IPS DF 4.7 (cell line): Measurements from ENCODE around the gene BSND.

Experiments used
- DNase-seq: peaks from one replicate; pipeline ENCODE4 v3.0.0-alpha.2; 2013; ENCODE audit warnings: low spot score; ENCODE audit errors: extremely low read depth

Gene BSND

DNA sequence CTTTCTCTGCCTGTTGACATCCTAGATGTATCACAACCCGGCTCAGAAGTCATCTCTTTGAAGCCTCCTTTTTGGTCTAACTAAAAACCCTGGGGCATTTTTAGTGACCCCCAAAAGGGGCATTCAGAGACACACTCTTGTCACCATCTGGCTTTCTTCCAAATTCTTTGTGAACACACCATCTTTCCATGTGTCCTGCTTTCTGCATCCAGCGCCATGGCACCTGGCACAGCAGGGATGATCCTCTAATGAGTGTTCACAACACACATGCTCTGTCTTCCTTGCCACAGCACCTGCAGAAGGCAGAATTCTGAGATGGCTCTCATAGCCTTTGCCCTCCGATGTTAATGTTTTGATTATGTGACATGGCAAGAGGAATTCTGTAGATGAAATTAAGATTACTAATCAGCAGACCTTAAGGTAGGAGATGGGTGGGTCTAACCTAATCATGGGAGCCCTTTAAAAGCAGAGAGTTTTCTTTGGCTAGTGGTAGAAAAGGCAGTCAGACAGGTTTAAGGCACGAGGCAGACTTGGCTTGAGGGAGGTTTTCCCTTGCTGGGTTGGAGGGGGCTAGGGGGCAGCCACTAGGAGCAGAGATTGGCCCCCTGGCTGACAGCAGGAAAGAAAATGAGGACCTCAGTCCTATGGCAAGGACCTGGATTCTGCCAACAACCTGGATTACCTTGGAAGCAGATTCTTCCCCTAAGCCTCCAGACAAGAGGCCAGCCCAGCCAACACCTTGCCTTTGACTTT, 23.2 kb upstream of the BSND start:
- no peak for DNase-seq

GRCh38 chr1:54976747-54977146, 22.0 kb upstream of the BSND start:
- no peak for DNase-seq

DNA sequence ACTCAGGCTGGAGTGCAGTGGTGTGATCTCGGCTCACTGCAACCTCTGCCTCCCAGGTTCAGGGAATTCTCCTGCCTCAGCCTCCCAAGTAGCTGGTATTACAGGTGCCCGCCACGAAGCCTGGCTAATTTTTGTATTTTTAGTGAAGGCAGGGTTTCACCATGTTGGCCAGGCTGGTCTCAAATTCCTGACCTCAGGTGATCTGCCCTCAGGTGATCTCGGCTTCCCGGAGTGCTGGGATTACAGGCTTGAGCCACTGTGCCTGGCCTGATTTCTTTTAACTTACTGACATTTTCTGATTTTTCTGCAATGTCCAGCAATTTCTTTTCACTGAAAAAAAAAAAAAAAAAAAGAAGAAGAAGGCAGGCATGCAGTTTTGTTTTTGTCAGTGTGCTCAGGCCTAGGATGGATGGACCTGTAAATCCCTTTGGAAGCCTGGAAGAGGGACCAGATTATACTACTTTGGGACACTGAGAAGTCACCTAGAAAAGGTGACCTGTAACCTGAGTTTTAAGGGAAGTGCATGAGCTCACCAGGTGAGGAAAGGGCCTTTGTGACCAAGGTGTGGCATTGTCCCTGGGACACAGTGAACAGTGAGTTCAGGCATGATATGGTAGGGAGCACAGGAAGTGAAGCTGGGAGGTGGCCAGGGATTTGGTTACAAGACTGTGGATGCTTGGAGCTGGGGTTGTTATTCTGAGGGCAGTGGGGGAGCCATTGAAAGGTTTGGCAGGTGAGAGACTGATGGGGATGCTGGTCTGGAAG, 21.0 kb upstream of the BSND start:
- DNase-seq: no peak

GRCh38 chr1:54978528-54979326, 20.0 kb upstream of the BSND start:
- no peak for DNase-seq

DNA sequence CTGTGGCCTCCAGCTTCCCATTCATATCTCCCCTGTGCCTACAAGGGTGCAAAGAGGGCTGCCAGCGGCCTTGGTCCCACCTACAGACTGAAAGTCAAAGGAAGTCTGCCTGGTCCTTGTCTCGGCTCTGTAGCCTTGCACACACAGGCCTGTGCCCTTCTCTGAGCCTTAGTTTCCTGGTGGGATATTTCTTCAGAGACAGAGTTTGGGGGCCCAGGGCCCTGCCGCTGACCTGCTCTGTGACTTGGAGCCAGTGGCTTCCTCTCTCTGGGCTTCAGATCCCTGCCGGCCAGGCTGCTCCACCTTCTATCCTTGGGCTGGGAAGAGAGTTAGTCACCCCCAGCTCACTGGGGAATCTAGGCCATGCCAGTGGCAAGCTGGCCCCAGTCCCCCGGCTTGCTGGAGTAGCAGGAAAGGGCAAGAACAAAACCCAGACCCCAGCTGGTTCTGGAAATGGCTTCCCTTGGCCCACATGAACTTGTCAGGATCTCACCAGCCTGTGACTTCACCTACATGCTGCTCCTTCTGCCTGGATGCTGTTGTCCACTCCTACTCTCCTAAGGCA, 19.3 kb upstream of the BSND start:
- DNase-seq: no peak

DNA sequence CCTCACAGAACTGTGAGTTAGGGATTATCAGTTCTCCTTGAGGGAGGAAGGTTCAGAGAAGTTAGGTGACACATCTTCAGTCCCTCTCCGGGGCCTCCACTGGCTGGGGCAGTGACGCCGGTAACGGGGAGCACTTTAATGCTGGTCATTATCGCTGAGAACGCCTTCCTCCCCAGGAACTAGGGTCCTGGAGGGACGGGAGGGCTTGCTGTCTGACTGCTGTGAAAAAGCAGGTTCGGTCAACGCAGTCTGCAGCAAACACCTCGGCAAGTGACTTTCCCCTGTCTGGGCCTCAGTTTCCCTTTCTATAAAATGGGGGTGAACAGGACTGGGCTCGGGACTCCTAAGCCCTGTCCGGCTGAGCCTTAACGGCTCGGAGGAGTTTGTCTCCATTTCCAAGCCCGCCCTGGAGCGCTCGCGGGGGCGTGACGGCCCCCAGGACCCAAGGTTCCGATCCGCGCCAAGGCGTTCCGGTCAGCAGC, 18.6 kb upstream of the BSND start:
- no peak for DNase-seq

DNA sequence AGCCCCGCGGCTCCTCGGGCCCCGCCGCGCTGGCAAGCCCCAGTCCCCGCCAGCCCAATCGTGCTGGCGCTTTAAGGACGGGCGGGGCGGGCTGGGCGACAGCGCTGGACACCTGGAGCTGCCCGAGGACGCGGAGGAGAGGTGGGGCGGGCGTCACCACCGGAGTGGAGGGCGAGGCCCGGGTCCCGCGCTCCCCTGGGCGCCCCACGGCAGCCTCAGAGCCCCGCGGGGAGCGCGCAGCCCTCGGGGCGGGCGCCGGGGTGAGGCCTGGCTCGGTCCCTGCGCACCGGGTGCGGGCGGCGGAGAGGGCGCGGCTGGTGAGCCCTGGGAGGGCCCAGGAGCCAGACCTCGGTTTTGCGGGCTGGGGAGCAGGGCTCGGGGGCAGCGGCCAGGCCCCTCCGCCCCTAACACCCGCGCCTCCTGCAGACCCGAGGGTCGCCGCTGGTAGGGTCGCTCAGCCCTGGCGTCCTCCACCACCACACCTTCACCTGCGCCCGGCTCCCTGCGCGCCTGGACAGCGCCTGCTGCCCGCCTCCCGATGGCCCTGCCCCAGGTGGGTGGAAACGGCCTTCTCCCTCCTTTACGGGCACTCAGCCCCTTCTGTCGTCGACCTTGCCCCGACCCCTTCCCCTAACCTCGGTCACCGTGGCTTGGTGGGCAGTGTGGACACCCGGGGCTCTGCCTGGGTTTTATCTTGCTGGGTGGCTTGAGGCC, 18.0 kb upstream of the BSND start, which contains the start of gene TMEM61:
Gene TMEM61, plus strand, starts transcription at position 101 of the 714 bp plus-strand sequence. Its CDS starts 438 bp downstream, at position 539.
- DNase-seq: no peak

- DNase-seq: no peak
These were observed 17.3 kb upstream of the BSND start for GRCh38 chr1:54981466-54981865.

DNA sequence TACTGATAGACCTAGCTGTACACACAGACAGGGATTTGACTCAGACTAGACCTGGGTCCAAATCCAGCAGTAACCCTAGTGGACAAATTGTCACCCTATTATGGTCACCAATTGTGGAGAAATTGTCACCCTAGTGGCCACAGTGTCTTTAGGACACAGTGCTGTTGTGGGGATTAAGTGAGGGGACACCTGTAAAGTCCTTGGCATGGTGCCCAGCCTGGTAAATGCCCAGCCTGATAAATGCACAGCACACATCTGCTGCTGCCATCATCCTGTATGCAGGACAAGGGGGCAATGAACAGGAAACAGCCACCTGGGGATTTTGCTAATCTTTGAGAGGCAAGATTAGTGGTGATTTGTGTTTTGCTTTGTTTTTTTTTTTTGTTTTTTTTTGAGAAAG, 16.0 kb upstream of the BSND start:
- no peak for DNase-seq

- no peak for DNase-seq
These were observed 14.4 kb upstream of the BSND start for GRCh38 chr1:54984131-54984842.

GRCh38 chr1:54985556-54985955, 13.2 kb upstream of the BSND start:
- DNase-seq: no peak

GRCh38 chr1:54986025-54986424, 12.7 kb upstream of the BSND start:
- no peak for DNase-seq

- DNase-seq: no peak
These were observed 12.2 kb upstream of the BSND start for GRCh38 chr1:54986533-54986932.

- no peak for DNase-seq
These were observed 11.3 kb upstream of the BSND start for GRCh38 chr1:54987427-54987826.

DNA sequence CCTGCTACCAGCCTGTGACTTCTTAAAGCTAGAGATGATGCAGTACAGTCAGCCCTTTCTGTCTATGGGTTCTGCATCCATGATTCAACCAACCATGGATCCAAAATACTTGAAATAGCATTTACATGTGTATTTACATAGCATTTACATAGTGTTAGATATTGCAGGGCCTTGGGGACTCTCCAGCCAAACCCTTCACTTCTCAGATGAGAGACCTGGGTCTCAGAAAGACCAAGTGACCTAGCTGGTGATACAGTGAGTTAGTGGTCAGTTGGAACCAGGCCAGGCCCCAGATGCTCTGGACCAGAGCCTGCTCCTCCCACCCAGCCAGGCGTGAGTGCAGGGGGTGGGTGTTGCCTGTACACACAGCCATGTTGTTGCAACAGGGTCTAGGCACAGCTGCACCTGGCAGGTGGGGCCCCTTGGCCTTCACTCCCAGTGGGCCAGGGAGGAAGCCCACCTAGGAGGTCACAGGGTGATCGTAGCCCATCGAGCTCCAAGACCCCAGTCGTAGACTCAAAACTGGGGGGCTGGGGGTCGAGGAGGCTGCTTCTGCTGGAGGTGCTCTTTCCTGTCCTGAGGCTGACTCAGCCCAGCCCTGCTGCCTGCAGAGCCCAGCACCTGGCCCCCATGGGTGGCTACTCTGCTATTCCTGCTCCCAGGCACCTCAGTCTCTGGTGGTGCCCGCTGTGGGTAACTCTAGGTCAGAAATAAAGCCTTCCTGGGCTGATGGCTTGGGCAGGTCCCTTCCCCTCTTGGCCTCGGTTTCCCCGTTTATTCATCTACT, 10.6 kb upstream of the BSND start:
- DNase-seq: no peak

- DNase-seq: no peak
These were observed 9.8 kb upstream of the BSND start for GRCh38 chr1:54988975-54989374.

DNA sequence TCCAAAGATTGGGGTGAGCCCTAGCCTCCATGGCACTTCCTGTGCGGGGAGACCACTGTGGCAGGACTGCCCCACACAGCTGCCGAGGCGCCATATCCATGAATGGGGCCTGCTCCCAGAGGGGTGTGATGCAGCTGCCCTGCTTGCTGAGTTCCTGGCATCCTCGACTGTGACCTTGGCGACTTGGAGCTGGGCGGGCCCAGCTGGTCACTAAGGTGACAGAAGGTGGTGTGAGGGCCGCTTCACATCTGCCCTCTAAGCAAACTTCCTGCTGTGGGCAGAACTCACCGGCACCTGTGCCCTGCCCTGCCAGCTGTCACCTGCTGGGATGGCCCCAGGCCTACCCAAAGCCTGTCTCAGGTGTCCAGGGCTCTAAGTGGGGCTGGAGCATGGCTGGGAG, 9.3 kb upstream of the BSND start:
- DNase-seq: no peak

- DNase-seq: no peak
These were observed 8.5 kb upstream of the BSND start for GRCh38 chr1:54989968-54990810.

DNA sequence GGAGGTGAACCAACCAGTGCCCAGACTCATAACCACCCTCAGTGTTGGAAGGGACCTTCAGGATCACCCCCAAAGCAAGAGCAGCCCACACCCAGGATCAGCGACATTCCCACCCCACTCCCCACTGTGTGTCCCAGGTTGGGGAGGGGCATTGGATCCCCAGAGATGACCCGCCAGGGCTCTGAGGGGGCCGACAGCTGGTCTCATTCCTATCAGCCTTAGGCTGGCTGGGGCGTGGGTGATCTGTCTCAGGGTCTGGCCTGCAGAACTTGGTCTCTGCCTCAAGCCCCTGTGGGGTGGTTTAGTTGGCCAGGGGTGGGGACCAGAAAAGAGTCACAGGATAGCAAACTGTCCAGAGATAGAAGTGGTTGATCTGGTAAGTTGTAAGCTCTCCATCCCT, 7.8 kb upstream of the BSND start:
- no peak for DNase-seq
